GM23338 (cell line): Measurements from ENCODE around the gene POU3F4. TPM values are rescaled to one million over a fixed set of nuclear protein-coding genes. Genes with fewer than 3 reads are reported as not detected.

ENCODE experiments used
- ATAC-seq: fragments of 200-7000 bp; cut with Tn5 transposase; 3 replicates; pipeline ENCODE4 v1.9.1; 2020
- DNase-seq: peaks from one replicate; pipeline ENCODE4 v3.0.0-alpha.2; 2015; ENCODE audit warnings: low spot score
- H2AFZ ChIP-seq: fragments of 200-600 bp; sonication (generic); 2 replicates; pipeline ENCODE4 v1.8.0; 2016; ENCODE audit warnings: antibody characterized with exemption, mild to moderate bottlenecking, moderate library complexity
- H3F3A ChIP-seq: fragments of 200-600 bp; sonication (generic); replicated peaks from 2 replicates; pipeline ENCODE4 v1.8.0; 2017; ENCODE audit warnings: antibody characterized with exemption, mixed run types, low read depth
- H3K27ac ChIP-seq: fragments of 200-600 bp; sonication (generic); 2 replicates; pipeline ENCODE4 v1.6.1; 2016; ENCODE audit warnings: low read depth
- H3K27me3 ChIP-seq: fragments of 200-600 bp; sonication (generic); 2 replicates; pipeline ENCODE4 v1.8.0; 2016; ENCODE audit warnings: mild to moderate bottlenecking, mixed run types, moderate library complexity; ENCODE audit not compliant: insufficient read depth
- H3K36me3 ChIP-seq: fragments of 200-600 bp; sonication (generic); 2 replicates; pipeline ENCODE4 v1.8.0; 2016; ENCODE audit warnings: mild to moderate bottlenecking; ENCODE audit not compliant: insufficient read depth
- H3K4me1 ChIP-seq: fragments of 200-600 bp; sonication (generic); 2 replicates; pipeline ENCODE4 v1.8.0; 2016; ENCODE audit warnings: mild to moderate bottlenecking, moderate library complexity; ENCODE audit not compliant: insufficient read depth
- H3K4me2 ChIP-seq: fragments of 200-600 bp; sonication (generic); 2 replicates; pipeline ENCODE4 v1.7.1; 2017; ENCODE audit warnings: mixed run types
- H3K4me3 ChIP-seq: fragments of 200-600 bp; sonication (generic); 2 replicates; pipeline ENCODE4 v1.6.1; 2016; ENCODE audit warnings: mixed run types
- H3K79me2 ChIP-seq: fragments of 200-600 bp; sonication (generic); replicated peaks from 2 replicates; pipeline ENCODE4 v1.8.0; 2017; ENCODE audit warnings: mild to moderate bottlenecking; ENCODE audit not compliant: insufficient read depth
- H3K9me2 ChIP-seq: fragments of 200-600 bp; sonication (generic); 2 replicates; pipeline ENCODE4 v1.8.0; 2017; ENCODE audit not compliant: insufficient read depth
- H4K20me1 ChIP-seq: fragments of 200-600 bp; sonication (generic); replicated peaks from 2 replicates; pipeline ENCODE4 v1.8.0; 2017; ENCODE audit warnings: mild to moderate bottlenecking; ENCODE audit not compliant: insufficient read depth
- H3K27ac Mint-ChIP-seq: 2 replicates; pipeline ENCODE4 v1.8.0; 2020; ENCODE audit warnings: inconsistent platforms, mild to moderate bottlenecking, moderate library complexity, mixed read lengths
- H3K27me3 Mint-ChIP-seq: 3 replicates; pipeline ENCODE4 v1.8.0; 2022; ENCODE audit warnings: low read depth, mild to moderate bottlenecking, moderate library complexity, mixed read lengths, inconsistent platforms; ENCODE audit not compliant: insufficient read depth, poor library complexity
- H3K36me3 Mint-ChIP-seq: 3 replicates; pipeline ENCODE4 v1.8.0; 2021; ENCODE audit warnings: low read depth, mild to moderate bottlenecking, inconsistent platforms, moderate library complexity, mixed read lengths
- H3K4me1 Mint-ChIP-seq: 3 replicates; pipeline ENCODE4 v1.8.0; 2020; ENCODE audit warnings: mild to moderate bottlenecking, inconsistent platforms, mixed read lengths
- H3K4me3 Mint-ChIP-seq: 3 replicates; pipeline ENCODE4 v1.8.0; 2021; ENCODE audit warnings: moderate library complexity, mild to moderate bottlenecking, inconsistent platforms, mixed read lengths
- H3K9me3 Mint-ChIP-seq: 3 replicates; pipeline ENCODE4 v1.8.0; 2020; ENCODE audit warnings: moderate library complexity, mild to moderate bottlenecking, inconsistent platforms, mixed read lengths
- CREB1 ChIP-seq: fragments of 250-450 bp; sonication (Bioruptor Pico); IDR thresholded peaks from 2 replicates; pipeline ENCODE4 v1.5.0; 2020; ENCODE audit warnings: low read depth, mild to moderate bottlenecking, moderate library complexity
- EZH2 ChIP-seq: fragments of 200-600 bp; sonication (generic); IDR thresholded peaks from one replicate; pipeline ENCODE4 v1.8.0; 2017; ENCODE audit warnings: antibody characterized with exemption, mild to moderate bottlenecking, low read depth; ENCODE audit not compliant: unreplicated experiment
- NANOG ChIP-seq: IDR thresholded peaks from 2 replicates; pipeline ENCODE4 v1.6.1; 2016; ENCODE audit warnings: antibody characterized with exemption, borderline replicate concordance
- STAT1 ChIP-seq: IDR thresholded peaks from one replicate; pipeline ENCODE4 v1.6.1; 2016; ENCODE audit warnings: antibody characterized with exemption; ENCODE audit not compliant: unreplicated experiment
- ZNF114 ChIP-seq: fragments of 250-450 bp; sonication (Bioruptor Pico); IDR thresholded peaks from 2 replicates; pipeline ENCODE4 v1.5.0; 2020; ENCODE audit warnings: mild to moderate bottlenecking, moderate library complexity
- ZNF331 ChIP-seq: fragments of 250-450 bp; sonication (Bioruptor Pico); IDR thresholded peaks from 2 replicates; pipeline ENCODE4 v1.5.0; 2020; ENCODE audit warnings: low read depth, mild to moderate bottlenecking, moderate library complexity
- ZNF462 ChIP-seq: fragments of 250-450 bp; sonication (Bioruptor Pico); IDR thresholded peaks from 2 replicates; pipeline ENCODE4 v1.5.0; 2020; ENCODE audit warnings: mild to moderate bottlenecking, moderate library complexity
- polyA plus RNA-seq: library from polyadenylated mRNA; unstranded; fragments of >200 nt; fragmentation: Nextera tagmentation; extraction: Ambion mirVana; gene quantifications from 2 replicates; pipeline ENCODE4 v1.2.1, GENCODE V29; 2016
- total RNA-seq: library from RNA; depleted of rRNA; stranded (reverse); fragments of >200 nt; shearing (Covaris generic); gene quantifications from 2 replicates; pipeline ENCODE4 v1.2.3, GENCODE V29; 2014
- TF ChIP-seq, protein P1 (sequence below): IDR thresholded peaks from 2 replicates; pipeline ENCODE4 v1.6.1; 2016; ENCODE audit warnings: antibody characterized with exemption
- TF ChIP-seq, protein P2 (sequence below): IDR thresholded peaks from one replicate; pipeline ENCODE4 v1.6.1; 2018; ENCODE audit warnings: antibody characterized with exemption; ENCODE audit not compliant: unreplicated experiment
- TF ChIP-seq, protein P3 (sequence below), 2 experiments: fragments of 200-600 bp in 1 of 2; sonication (generic) in 1 of 2; conservative IDR thresholded peaks; 2 replicates each; pipeline versions ENCODE4 v1.5.1 to v1.6.1; 2016 to 2017; ENCODE audit warnings: antibody characterized with exemption in 2 of 2, low read depth in 2 of 2, mild to moderate bottlenecking in 2 of 2, moderate library complexity in 1 of 2

POU3F4 gene
- total and polyA plus RNA-seq, 2 experiments from 2014 or later, result 1.1 to 1.5 TPM

DNA sequence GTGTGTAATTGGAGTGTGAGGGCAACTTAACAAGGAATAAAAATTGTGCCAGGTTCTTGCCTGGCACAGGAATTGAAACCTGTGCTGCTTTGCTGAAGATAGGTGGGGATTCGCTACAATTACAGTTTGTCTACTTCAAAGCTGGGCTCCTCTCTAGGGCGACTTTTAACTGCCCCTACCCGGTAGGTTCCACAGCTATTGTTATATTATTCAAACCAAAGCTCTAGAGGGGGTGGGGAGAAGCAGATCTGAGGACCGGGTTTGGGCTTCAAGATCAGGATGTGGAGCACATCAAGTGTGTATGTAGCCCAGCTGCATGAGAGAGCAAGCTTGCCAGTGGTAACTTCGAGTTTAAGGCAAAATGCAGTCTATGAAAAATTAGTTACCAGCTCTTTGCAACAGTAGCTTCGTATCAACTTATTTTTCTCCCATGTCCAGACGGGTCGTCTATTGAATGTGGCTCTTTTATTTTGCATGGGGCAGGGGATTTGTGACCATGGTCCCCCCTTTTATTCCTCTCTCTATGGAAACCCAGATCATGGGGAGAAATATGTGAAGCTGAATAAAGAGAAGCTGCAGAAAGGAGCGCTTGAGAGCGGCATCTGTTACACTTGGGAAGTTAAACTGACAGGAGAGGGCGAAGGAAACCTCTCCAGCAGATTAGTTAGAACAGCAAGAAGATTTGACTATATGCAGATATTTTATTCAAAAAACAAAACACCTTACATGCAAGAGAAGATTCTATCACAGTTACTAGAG lies 3.2 kb upstream of the POU3F4 start (continued):
- TF ChIP-seq ZNF462 (CRISPR knock-in tag), result no peak
- TF ChIP-seq, protein P1, sequence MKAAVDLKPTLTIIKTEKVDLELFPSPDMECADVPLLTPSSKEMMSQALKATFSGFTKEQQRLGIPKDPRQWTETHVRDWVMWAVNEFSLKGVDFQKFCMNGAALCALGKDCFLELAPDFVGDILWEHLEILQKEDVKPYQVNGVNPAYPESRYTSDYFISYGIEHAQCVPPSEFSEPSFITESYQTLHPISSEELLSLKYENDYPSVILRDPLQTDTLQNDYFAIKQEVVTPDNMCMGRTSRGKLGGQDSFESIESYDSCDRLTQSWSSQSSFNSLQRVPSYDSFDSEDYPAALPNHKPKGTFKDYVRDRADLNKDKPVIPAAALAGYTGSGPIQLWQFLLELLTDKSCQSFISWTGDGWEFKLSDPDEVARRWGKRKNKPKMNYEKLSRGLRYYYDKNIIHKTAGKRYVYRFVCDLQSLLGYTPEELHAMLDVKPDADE, result no peak

- Histone ChIP-seq H3K36me3 (no peaks in the 10 kb centered on the region), H3K4me1 (no peaks in the 10 kb centered on the region), H3K4me3 (peak overlapping the region; percentile 48), H2AFZ (no peak overlapping the region), H3F3A (no peaks in the 10 kb centered on the region), H4K20me1 (no peaks in the 10 kb centered on the region), H3K9me2 (no peaks in the 10 kb centered on the region), H3K79me2 (no peaks in the 10 kb centered on the region), H3K27me3 (peaks cover 11% of the 10 kb centered on the region; the same call in 1 of the 2 replicates), H3K4me2 (peak overlapping the region; percentile 68; the same call in 1 of the 2 replicates), H3K27ac (no peak overlapping the region)
- H3K27me3 Mint-ChIP-seq, result peaks cover 25% of the 10 kb centered on the region
- H3K4me3 Mint-ChIP-seq, result peak overlapping the region; percentile 80
- peak; percentile 4; the same call in 2 of the 3 replicates for ATAC-seq
- H3K27ac Mint-ChIP-seq, result no peak overlapping the region
- H3K36me3 Mint-ChIP-seq, result no peaks in the 10 kb centered on the region
- DNase-seq, result no peak
- no peaks in the 10 kb centered on the region; the same call in 2 of the 3 replicates for H3K9me3 Mint-ChIP-seq
- H3K4me1 Mint-ChIP-seq, result peaks cover 50% of the 10 kb centered on the region
- no peak for TF ChIP-seq ZNF114 (CRISPR knock-in tag)
- TF ChIP-seq, protein P2, sequence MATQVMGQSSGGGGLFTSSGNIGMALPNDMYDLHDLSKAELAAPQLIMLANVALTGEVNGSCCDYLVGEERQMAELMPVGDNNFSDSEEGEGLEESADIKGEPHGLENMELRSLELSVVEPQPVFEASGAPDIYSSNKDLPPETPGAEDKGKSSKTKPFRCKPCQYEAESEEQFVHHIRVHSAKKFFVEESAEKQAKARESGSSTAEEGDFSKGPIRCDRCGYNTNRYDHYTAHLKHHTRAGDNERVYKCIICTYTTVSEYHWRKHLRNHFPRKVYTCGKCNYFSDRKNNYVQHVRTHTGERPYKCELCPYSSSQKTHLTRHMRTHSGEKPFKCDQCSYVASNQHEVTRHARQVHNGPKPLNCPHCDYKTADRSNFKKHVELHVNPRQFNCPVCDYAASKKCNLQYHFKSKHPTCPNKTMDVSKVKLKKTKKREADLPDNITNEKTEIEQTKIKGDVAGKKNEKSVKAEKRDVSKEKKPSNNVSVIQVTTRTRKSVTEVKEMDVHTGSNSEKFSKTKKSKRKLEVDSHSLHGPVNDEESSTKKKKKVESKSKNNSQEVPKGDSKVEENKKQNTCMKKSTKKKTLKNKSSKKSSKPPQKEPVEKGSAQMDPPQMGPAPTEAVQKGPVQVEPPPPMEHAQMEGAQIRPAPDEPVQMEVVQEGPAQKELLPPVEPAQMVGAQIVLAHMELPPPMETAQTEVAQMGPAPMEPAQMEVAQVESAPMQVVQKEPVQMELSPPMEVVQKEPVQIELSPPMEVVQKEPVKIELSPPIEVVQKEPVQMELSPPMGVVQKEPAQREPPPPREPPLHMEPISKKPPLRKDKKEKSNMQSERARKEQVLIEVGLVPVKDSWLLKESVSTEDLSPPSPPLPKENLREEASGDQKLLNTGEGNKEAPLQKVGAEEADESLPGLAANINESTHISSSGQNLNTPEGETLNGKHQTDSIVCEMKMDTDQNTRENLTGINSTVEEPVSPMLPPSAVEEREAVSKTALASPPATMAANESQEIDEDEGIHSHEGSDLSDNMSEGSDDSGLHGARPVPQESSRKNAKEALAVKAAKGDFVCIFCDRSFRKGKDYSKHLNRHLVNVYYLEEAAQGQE, result no peak
- no peak for TF ChIP-seq NANOG
- TF ChIP-seq, protein P3, sequence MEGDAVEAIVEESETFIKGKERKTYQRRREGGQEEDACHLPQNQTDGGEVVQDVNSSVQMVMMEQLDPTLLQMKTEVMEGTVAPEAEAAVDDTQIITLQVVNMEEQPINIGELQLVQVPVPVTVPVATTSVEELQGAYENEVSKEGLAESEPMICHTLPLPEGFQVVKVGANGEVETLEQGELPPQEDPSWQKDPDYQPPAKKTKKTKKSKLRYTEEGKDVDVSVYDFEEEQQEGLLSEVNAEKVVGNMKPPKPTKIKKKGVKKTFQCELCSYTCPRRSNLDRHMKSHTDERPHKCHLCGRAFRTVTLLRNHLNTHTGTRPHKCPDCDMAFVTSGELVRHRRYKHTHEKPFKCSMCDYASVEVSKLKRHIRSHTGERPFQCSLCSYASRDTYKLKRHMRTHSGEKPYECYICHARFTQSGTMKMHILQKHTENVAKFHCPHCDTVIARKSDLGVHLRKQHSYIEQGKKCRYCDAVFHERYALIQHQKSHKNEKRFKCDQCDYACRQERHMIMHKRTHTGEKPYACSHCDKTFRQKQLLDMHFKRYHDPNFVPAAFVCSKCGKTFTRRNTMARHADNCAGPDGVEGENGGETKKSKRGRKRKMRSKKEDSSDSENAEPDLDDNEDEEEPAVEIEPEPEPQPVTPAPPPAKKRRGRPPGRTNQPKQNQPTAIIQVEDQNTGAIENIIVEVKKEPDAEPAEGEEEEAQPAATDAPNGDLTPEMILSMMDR (conservative IDR thresholded peaks at IDR 0.05; ENCODE audit: low read depth in 2 of 2), result no peak
- no peak for TF ChIP-seq EZH2
- no peak for TF ChIP-seq CREB1 (CRISPR knock-in tag)
- no peak for TF ChIP-seq STAT1
- TF ChIP-seq ZNF331, result no peak
Observed at GRCh38 chrX:83508526-83509253, 600 bp downstream of the POU3F4 start.
